HL-60 (cell line): ENCODE results near the gene KCNQ1.

Source experiments
- DNase-seq, 2 experiments: peaks; one replicate each; pipeline ENCODE4 v3.0.0-alpha.2; 2010 to 2020; ENCODE audit warnings: low read depth in 1 of 2, low spot score in 1 of 2
- H3K27ac ChIP-seq: fragments of 250-450 bp; sonication (Bioruptor Pico); replicated peaks from 2 replicates; pipeline ENCODE4 v1.5.1; 2020; ENCODE audit warnings: mild to moderate bottlenecking, moderate library complexity
- H3K27me3 ChIP-seq: fragments of 250-450 bp; sonication (Bioruptor Pico); 2 replicates; pipeline ENCODE4 v1.5.1; 2021; ENCODE audit warnings: mild to moderate bottlenecking, moderate library complexity; ENCODE audit not compliant: insufficient read depth, poor library complexity, severe bottlenecking
- H3K4me3 ChIP-seq: replicated peaks from 2 replicates; pipeline ENCODE4 v1.5.1; 2011; ENCODE audit warnings: mild to moderate bottlenecking, control low read depth, low read length; ENCODE audit not compliant: insufficient read depth
- CTCF ChIP-seq: IDR thresholded peaks from one replicate; pipeline ENCODE4 v1.5.1; 2011; ENCODE audit warnings: low read length, control low read depth, inconsistent platforms; ENCODE audit not compliant: insufficient read depth
- GABPA ChIP-seq: IDR thresholded peaks from 2 replicates; pipeline ENCODE4 v1.6.1; 2012; ENCODE audit warnings: low read depth
- POLR2AphosphoS5 ChIP-seq: IDR thresholded peaks from 2 replicates; pipeline ENCODE4 v1.6.1; 2012; ENCODE audit warnings: low read depth
- REST ChIP-seq: IDR thresholded peaks from 2 replicates; pipeline ENCODE4 v1.6.1; 2012; ENCODE audit warnings: low read depth; ENCODE audit not compliant: insufficient replicate concordance
- SPI1 ChIP-seq: IDR thresholded peaks from 2 replicates; pipeline ENCODE4 v1.6.1; 2012; ENCODE audit warnings: low read depth, mild to moderate bottlenecking, borderline replicate concordance

KCNQ1 gene

GRCh38 chr11:2701230-2701629 is 256.4 kb downstream of the KCNQ1 start:
- Histone ChIP-seq H3K27me3 (no peaks in the 10 kb centered on the region), H3K27ac (no peak overlapping the region), H3K4me3 (no peak overlapping the region)
- TF ChIP-seq GABPA (no peak), CTCF (no peak), SPI1 (no peak), POLR2AphosphoS5 (no peak), REST (no peak)
- DNase-seq, result no peak

- Histone ChIP-seq H3K4me3 (no peak overlapping the region), H3K27me3 (no peaks in the 10 kb centered on the region), H3K27ac (no peak overlapping the region)
- no peak for DNase-seq
- no peak for TF ChIP-seq SPI1
- TF ChIP-seq GABPA, result no peak
- TF ChIP-seq REST, result no peak
- TF ChIP-seq CTCF, result no peak
- TF ChIP-seq POLR2AphosphoS5, result no peak
These were observed 257.2 kb downstream of the KCNQ1 start for GRCh38 chr11:2701898-2702434.

GRCh38 chr11:2702771-2703362 is 258.1 kb downstream of the KCNQ1 start:
- H3K27me3 ChIP-seq, result no peaks in the 10 kb centered on the region
- TF ChIP-seq CTCF (no peak), GABPA (no peak), SPI1 (no peak), POLR2AphosphoS5 (no peak), REST (no peak)
- no peak overlapping the region for H3K4me3 ChIP-seq
- DNase-seq, result no peak
- no peak overlapping the region for H3K27ac ChIP-seq
